ENCODE results near the gene KRT10.

Gene KRT10

GRCh38 chr17:40800381-40800780 lies 22.0 kb downstream of the KRT10 start:
- no peak for DNase-seq

- DNase-seq, result no peak
These were observed 22.6 kb downstream of the KRT10 start, which contains the start of gene KRT28 for GRCh38 chr17:40799859-40800258. TSS of gene KRT28 (minus strand) at chr17:40799959. CDS start at chr17:40799893, 66 bp downstream.

- DNase-seq, result no peak
These were observed 25.6 kb downstream of the KRT10 start for GRCh38 chr17:40796846-40797245.

GRCh38 chr17:40795019-40795667 lies 27.3 kb downstream of the KRT10 start:
- no peak for DNase-seq

- no peak for DNase-seq
These were observed 27.9 kb downstream of the KRT10 start for GRCh38 chr17:40794466-40794865.

GRCh38 chr17:40793832-40794231 lies 28.6 kb downstream of the KRT10 start:
- no peak for DNase-seq

GRCh38 chr17:40791787-40792436 lies 30.5 kb downstream of the KRT10 start:
- peak; percentile 20 for DNase-seq

- peak; percentile 13 for DNase-seq
These were observed 31.3 kb downstream of the KRT10 start for GRCh38 chr17:40791111-40791510.

- DNase-seq, result no peak
These were observed 40.0 kb downstream of the KRT10 start, which contains the start of gene KRT27 for GRCh38 chr17:40782450-40782849. TSS of gene KRT27 (minus strand) at chr17:40782550. CDS start at chr17:40782493, 57 bp downstream.

- DNase-seq, result no peak
These were observed 43.1 kb downstream of the KRT10 start for GRCh38 chr17:40779181-40779909.

- no peak for DNase-seq
These were observed 44.0 kb downstream of the KRT10 start for GRCh38 chr17:40778461-40778860.

GRCh38 chr17:40777971-40778370 lies 44.4 kb downstream of the KRT10 start:
- no peak for DNase-seq

- no peak for DNase-seq
These were observed 45.0 kb downstream of the KRT10 start for GRCh38 chr17:40777459-40777858.

GRCh38 chr17:40775945-40776344 lies 46.5 kb downstream of the KRT10 start:
- DNase-seq, result no peak

- DNase-seq, result no peak
These were observed 50.3 kb downstream of the KRT10 start, which contains the start of gene KRT26 for GRCh38 chr17:40772101-40772500. TSS of gene KRT26 (minus strand) at chr17:40772201. CDS start at chr17:40772113, 88 bp downstream.
